Measurements from ENCODE around the gene GPX5.
A peak's percentile ranks its signal among the peaks of the same experiment; 100 is the strongest.
"Not testable (repeated sequence)": the region's sequence is repeated elsewhere in the genome, so short reads cannot be mapped to it uniquely, and the experiment has no call there.

Gene GPX5

GRCh38 chr6:28525496-28526039 is at the start of gene GPX5:
GPX5 (plus strand) TSS chr6:28525881; CDS start chr6:28526014, 133 bp downstream.
- peak in 1 of 2 donors; percentile 27 for DNase-seq

GRCh38 chr6:28478518-28478917 is 47.2 kb upstream of the GPX5 start:
- DNase-seq: no peak

GRCh38 chr6:28480253-28480932 is 45.3 kb upstream of the GPX5 start:
- no peak for DNase-seq

- DNase-seq: no peak
Observed at GRCh38 chr6:28485482-28485881, 40.2 kb upstream of the GPX5 start.

GRCh38 chr6:28486533-28486932 is 39.1 kb upstream of the GPX5 start:
- no peak for DNase-seq

GRCh38 chr6:28486988-28487742 is 38.5 kb upstream of the GPX5 start:
- DNase-seq: no peak

GRCh38 chr6:28488916-28489365 is 36.7 kb upstream of the GPX5 start:
- peak; percentile 28 to 64 for DNase-seq

- peak; percentile 33 to 57 for DNase-seq
Observed at GRCh38 chr6:28489366-28490204, 36.1 kb upstream of the GPX5 start.

GRCh38 chr6:28490205-28490890 is 35.3 kb upstream of the GPX5 start:
- peak in 1 of 2 donors; percentile 9 for DNase-seq

GRCh38 chr6:28491984-28492317 is 33.7 kb upstream of the GPX5 start:
- DNase-seq: no peak

GRCh38 chr6:28496099-28496779 is 29.4 kb upstream of the GPX5 start:
- DNase-seq: no peak

- DNase-seq: no peak
Observed at GRCh38 chr6:28497306-28497705, 28.4 kb upstream of the GPX5 start.

- DNase-seq: no peak
Observed at GRCh38 chr6:28497893-28498292, 27.8 kb upstream of the GPX5 start.

GRCh38 chr6:28501259-28501658 is 24.4 kb upstream of the GPX5 start:
- no peak for DNase-seq

- DNase-seq: not testable (repeated sequence)
Observed at GRCh38 chr6:28502136-28502535, 23.5 kb upstream of the GPX5 start.

- DNase-seq: not testable (repeated sequence)
Observed at GRCh38 chr6:28502709-28503305, 22.9 kb upstream of the GPX5 start.

- DNase-seq: no peak
Observed at GRCh38 chr6:28505733-28506132, 19.9 kb upstream of the GPX5 start.

- DNase-seq: no peak
Observed at GRCh38 chr6:28506807-28507475, 18.7 kb upstream of the GPX5 start.

- no peak for DNase-seq
Observed at GRCh38 chr6:28511628-28512300, 13.9 kb upstream of the GPX5 start.

GRCh38 chr6:28512387-28512786 is 13.3 kb upstream of the GPX5 start:
- not testable (repeated sequence) for DNase-seq
